Right lobe of liver (tissue), 6 donors: ENCODE measurements around the gene KLHL17. TPM values are rescaled to one million over a fixed set of nuclear protein-coding genes. Genes with fewer than 3 reads are reported as not detected.

ENCODE experiments used
- ATAC-seq, 4 donors: fragments of 200-7000 bp; cut with Tn5 transposase; one replicate each; pipeline ENCODE4 v1.9.1; 2020; ENCODE audit warnings: mild to moderate bottlenecking in 4 of 4, moderate library complexity in 4 of 4
- DNase-seq, 3 donors: peaks; one replicate each; pipeline ENCODE4 v3.0.0-alpha.2; 2020
- H3K27ac ChIP-seq, 3 donors: fragments of 200-600 bp; one replicate each; pipeline ENCODE4 v1.8.0; 2022
- H3K27me3 ChIP-seq, 2 donors: fragments of 200-600 bp; one replicate each; pipeline ENCODE4 v1.8.0; 2022
- H3K36me3 ChIP-seq, 4 donors: fragments of 200-600 bp; sonication (generic) in 1 of 4; one replicate each; pipeline versions ENCODE4 v1.5.1 to v1.8.0; 2017 to 2022; ENCODE audit warnings: control low read depth in 1 of 4
- H3K4me1 ChIP-seq, 4 donors: fragments of 200-600 bp; sonication (generic) in 1 of 4; one replicate each; pipeline versions ENCODE4 v1.5.1 to v1.8.0; 2017 to 2022; ENCODE audit warnings: control low read depth in 1 of 4
- H3K4me3 ChIP-seq, 3 donors: fragments of 200-600 bp; one replicate each; pipeline ENCODE4 v1.8.0; 2022
- H3K9me3 ChIP-seq, 4 donors: fragments of 200-600 bp; sonication (generic) in 1 of 4; one replicate each; pipeline versions ENCODE4 v1.5.1 to v1.8.0; 2017 to 2022; ENCODE audit warnings: control low read depth in 1 of 4
- CTCF ChIP-seq, 4 donors: fragments of 200-600 bp in 3 of 4; fragments of 450-650 bp in 1 of 4; IDR thresholded peaks; one replicate each; pipeline versions ENCODE4 v1.5.1 to v1.8.0; 2016 to 2022; ENCODE audit warnings: antibody characterized with exemption in 4 of 4, mild to moderate bottlenecking in 2 of 4
- POLR2A ChIP-seq: fragments of 450-650 bp; IDR thresholded peaks from one replicate; pipeline ENCODE4 v1.6.1; 2017; ENCODE audit warnings: antibody characterized with exemption, mild to moderate bottlenecking
- WGBS: methylation state at CpG from one replicate; pipeline ENCODE4 v1.1.6; 2018; ENCODE audit warnings: low coverage, low lambda C conversion rate; ENCODE audit not compliant: insufficient coverage; ENCODE audit errors: missing lambda C conversion rate; 5-methylcytosine and 5-hydroxymethylcytosine counted together
- intact Hi-C, 2 donors: fragments of 100-400 bp; cut with DNase I; formaldehyde crosslinking; loops; one replicate each; pipeline versions ENCODE4 v1.11.2 to v1.14.1; 2022
- total RNA-seq, 6 experiments: library from RNA; depleted of rRNA in 2 of 6; stranded (reverse); fragments of >200 nt in 2 of 6; fragmentation: NEBNext Ultra II Directional in 3 of 6; extraction: Animal tissue kit (Norgen Biotek cat#: 25700) in 3 of 6; gene quantifications; one replicate each; pipeline versions ENCODE4 v1.1.0 to v1.2.4, GENCODE V29; 2016 to 2023
- donor health status: DM: no; HTN: yes; CAD: no.
- donor health status: DM: no; HTN: no; CAD: no.
- donor health status: DM: no; HTN: no; CAD: no.
- donor health status: DM: no; HTN: yes; CAD: no.
- donor health status: DM: no; HTN: yes; CAD: no.

Gene KLHL17
- total RNA-seq, 6 experiments from 2014 or later: 1.9 to 6.7 (median 4.3) TPM

DNA sequence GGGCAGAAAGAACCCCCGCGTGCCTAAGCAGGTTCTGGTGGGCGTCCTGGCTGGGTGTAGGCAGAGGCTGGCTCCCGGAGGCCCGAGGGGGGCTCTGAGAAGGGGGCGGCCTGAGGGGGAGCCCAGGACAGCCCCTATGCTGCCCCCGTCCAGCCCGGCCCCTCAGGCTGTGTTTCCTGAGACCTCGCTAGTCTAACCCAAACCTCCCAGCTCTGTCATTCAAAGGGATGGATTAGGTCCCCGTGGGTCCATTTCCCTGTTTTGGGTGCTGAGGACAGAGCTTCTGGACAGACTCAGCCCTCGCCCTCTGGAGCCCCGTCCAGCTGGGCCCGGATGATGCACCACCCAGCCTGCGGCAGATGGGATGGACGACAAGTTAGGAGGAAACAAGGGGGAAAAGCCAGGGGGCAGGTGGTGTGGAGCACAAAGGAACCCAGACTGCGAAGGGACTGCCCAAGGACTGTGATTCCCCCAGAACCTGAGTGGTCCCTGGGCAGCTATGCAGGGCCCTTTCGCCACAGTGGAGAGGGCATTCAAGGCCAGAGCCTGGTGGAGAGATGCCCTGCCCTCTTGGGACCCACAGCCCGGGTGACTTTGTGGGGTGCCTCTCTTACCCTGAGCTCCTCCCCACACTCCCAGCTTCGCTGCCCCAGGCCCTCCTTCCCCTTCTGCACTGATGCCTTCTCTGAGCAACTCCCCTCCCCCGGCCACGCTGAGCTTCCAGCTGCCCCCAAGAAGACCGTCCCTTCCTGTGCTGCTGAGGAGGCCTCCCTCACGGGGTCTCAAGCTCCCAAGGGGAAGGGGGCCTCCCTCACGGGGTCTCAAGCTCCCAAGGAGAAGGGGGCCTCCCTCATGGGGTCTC is 36.7 kb downstream of the KLHL17 start:
- intact Hi-C loops: no loop called here
- TF ChIP-seq POLR2A: no peak
- no peak for TF ChIP-seq CTCF (IDR thresholded peaks at IDR 0.05)
- WGBS: 35% methylated on average over 6 of the region's 24 CpGs
- H3K4me1 ChIP-seq: peaks cover 0 to 34% (median 0%) of the 10 kb centered on the region in 4 donors
- DNase-seq (no peak), ATAC-seq (no peak)
- no peaks in the 10 kb centered on the region for H3K9me3 ChIP-seq
- no peak overlapping the region for H3K4me3 ChIP-seq
- no peak overlapping the region for H3K27ac ChIP-seq
- H3K27me3 ChIP-seq: peaks cover 6 to 14% of the 10 kb centered on the region in 2 donors
- H3K36me3 ChIP-seq: no peaks in the 10 kb centered on the region

DNA sequence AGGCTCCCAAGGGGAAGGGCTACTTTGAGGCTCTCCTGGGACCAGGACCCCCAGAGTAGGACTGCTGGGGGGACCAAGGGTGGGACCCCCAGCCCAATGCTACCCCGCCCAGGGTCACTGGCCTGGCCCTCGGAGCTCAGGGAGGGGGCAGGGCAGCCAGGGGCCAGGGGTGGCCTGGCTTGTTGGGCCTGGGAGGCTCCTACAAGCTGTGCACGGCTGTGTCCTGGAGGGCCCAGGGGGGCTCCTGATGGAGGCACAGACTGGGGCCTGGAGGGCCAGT is 37.3 kb downstream of the KLHL17 start:
- Histone ChIP-seq H3K4me1 (peaks cover 0 to 34% (median 0%) of the 10 kb centered on the region in 4 donors), H3K36me3 (no peaks in the 10 kb centered on the region), H3K27ac (no peak overlapping the region), H3K9me3 (no peaks in the 10 kb centered on the region), H3K4me3 (no peak overlapping the region), H3K27me3 (peaks cover 6 to 14% of the 10 kb centered on the region in 2 donors)
- no peak for TF ChIP-seq CTCF (IDR thresholded peaks at IDR 0.05)
- no peak for TF ChIP-seq POLR2A
- WGBS: no CpG with 5 or more reads among the region's 3 CpGs
- intact Hi-C loops: no loop called here
- ATAC-seq: no peak
- peak in 1 of 3 donors; percentile 27 for DNase-seq

GRCh38 chr1:997993-998744 is 37.8 kb downstream of the KLHL17 start:
- Histone ChIP-seq H3K9me3 (no peaks in the 10 kb centered on the region), H3K27ac (no peak overlapping the region), H3K4me1 (peaks cover 0 to 34% (median 0%) of the 10 kb centered on the region in 4 donors), H3K4me3 (peak overlapping the region in 1 of 3 donors; percentile 37), H3K27me3 (peaks cover 6 to 14% of the 10 kb centered on the region in 2 donors), H3K36me3 (no peaks in the 10 kb centered on the region)
- 20% methylated on average over 1 of the region's 75 CpGs for WGBS
- DNase-seq (no peak), ATAC-seq (no peak)
- no peak for TF ChIP-seq CTCF (IDR thresholded peaks at IDR 0.05)
- TF ChIP-seq POLR2A: no peak
- intact Hi-C loops: no loop called here

GRCh38 chr1:998745-998994 is 38.3 kb downstream of the KLHL17 start:
- H3K4me1 ChIP-seq: peaks cover 0 to 34% (median 0%) of the 10 kb centered on the region in 4 donors
- peak overlapping the region in 2 of 3 donors; percentile 37 to 58 for H3K4me3 ChIP-seq

More at GRCh38 chr1:998745-998994, 38.3 kb downstream of the KLHL17 start:
- DNase-seq (no peak), ATAC-seq (no peak)
- H3K27me3 ChIP-seq: peaks cover 6 to 14% of the 10 kb centered on the region in 2 donors
- TF ChIP-seq POLR2A: no peak
- TF ChIP-seq CTCF (IDR thresholded peaks at IDR 0.05): no peak
- no peaks in the 10 kb centered on the region for H3K36me3 ChIP-seq
- intact Hi-C loops: no loop called here
- H3K9me3 ChIP-seq: no peaks in the 10 kb centered on the region
- WGBS: no CpG with 5 or more reads among the region's 27 CpGs
- no peak overlapping the region for H3K27ac ChIP-seq
